GM19043 (cell line): Measurements from ENCODE around the gene BHLHE23.

Experiments
- ATAC-seq: cut with Tn5 transposase; IDR thresholded peaks from one replicate; pipeline ENCODE4 v1.9.1; 2021; ENCODE audit warnings: low read depth; ENCODE audit not compliant: unreplicated experiment

Gene BHLHE23

GRCh38 chr20:63026582-63027165, 19.9 kb upstream of the BHLHE23 start:
- ATAC-seq: no peak

GRCh38 chr20:63025534-63026331, 19.0 kb upstream of the BHLHE23 start:
- ATAC-seq: no peak

GRCh38 chr20:63024573-63025392, 18.0 kb upstream of the BHLHE23 start:
- ATAC-seq: no peak

DNA sequence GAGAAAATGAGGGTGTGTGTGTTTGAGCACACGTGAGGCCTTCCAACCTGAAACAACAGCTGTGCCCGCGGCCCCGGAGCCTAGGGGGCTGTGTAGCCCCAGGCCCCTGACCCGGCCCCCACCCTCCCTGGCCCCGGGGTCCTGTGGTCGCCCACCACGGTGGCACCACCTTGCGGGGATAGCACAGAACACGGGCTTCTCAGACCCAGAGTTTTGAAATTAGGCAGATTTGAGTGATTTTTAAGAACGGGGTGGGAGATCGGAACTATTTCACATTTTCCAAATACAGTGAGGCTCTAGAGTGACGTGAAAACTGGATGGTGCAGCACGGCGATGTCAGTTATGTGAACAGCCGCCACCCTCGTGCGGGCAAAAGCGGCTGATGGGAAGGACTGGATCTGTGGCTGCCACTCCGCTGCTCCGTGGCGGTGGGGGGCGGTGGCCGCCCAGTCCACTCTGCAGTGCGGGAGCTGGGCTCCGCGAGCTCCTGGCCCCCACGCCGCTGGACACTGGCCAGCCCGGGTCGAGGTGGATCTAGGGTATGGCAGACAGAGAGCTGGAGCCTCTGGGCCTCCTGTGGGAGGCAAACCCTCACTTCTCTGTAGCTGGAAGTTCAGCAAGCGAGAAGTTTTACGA, 17.3 kb upstream of the BHLHE23 start:
- ATAC-seq: no peak

- no peak for ATAC-seq
Measured at GRCh38 chr20:63023071-63023935, 16.5 kb upstream of the BHLHE23 start.

DNA sequence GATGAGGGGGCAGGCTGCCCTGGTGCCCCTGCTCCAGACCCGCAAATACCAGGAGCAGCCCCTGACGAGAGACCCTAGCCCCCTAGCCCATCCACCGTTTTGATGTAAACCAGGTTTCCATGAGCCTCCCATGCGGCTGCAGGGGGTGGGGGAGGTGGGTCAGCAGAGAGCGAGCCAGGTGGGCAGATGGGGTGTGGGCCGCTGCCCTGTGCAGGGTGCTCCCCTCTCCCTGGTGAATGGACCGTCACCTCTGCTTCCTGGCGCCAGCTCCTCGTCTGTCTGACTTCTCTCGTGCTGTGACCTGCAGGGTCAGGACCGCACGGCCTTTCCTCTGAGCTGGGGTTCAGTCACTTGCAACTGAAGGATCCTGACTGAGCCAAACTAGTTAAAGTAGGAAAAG, 15.7 kb upstream of the BHLHE23 start:
- ATAC-seq: no peak

- ATAC-seq: no peak
Measured at GRCh38 chr20:63021356-63022321, 14.9 kb upstream of the BHLHE23 start.

DNA sequence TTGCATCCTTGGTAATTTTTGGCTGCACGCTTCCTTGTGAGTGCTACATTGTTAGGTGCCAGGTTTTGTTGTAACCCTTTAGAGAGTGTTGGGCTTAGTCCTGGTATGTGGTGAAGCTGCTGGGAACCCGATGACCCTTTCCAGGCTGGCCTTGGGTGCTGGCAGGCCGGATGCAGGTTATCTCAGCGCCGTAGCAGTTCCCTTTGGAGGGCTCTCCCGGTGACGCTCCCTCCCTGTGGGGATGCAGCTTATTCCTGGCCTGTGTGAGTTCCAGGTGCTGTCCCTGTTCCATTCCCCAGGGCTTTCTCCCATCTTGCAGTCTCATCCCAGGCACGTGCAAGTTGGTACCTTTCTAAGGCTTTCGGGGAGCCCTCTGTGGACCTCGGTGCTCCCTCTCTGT, 13.9 kb upstream of the BHLHE23 start:
- ATAC-seq: no peak

DNA sequence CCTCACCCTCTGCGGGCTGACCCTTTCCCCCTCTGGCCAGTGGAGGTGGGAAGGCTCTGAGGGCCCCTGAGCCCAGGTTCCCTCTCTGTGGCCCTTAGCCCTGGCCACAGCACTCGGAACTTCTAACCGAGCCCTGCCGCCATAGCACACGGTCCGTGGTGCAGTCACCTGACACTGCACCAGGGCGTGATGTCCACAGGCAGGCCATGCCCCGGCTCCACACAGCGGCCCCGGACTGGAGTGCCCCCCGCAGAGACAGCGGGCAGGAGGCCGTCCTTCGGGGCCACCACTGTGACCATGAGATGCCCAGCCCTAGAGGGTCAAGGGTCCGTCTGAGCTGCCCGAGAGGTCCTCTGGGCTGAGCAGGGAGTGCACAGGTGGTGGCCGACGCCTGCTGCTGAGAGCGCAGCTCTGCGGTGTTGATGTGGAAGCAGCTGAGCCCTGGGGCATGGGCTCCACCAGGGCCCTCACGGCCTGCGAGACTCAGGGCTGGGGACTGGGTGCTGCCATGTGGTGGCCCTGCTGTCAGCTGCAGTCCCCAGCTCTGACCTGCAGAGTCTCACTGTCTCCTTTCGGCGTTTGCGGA, 11.2 kb upstream of the BHLHE23 start:
- no peak for ATAC-seq

- no peak for ATAC-seq
Measured at GRCh38 chr20:63017076-63017825, 10.5 kb upstream of the BHLHE23 start.

DNA sequence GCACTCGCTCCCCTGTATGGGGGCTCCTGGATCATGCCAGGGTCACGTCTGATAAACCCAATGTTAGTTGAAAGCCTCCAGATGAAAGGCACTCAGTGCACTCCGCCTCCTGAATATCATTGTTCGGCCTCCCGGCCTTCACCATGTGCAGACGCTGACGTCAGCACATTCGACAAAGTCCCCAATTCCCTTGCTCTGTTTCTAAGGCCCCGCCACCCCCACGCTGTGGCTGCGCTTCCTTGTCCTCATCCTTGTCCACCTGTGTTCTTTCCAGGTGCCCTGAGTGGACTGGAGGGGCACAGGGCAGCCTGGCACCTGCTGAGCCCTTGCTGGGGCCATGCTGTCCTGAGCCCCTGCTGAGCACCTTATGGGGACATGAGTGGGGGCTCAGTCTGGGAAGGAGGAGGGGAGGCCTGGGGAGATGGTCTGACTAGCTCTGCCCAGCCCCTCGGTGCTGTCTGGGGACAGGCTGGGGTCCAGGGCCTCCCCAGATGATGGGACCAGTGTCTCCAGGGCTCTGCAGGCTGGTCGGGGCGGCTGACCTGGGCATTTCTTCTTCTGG, 9.8 kb upstream of the BHLHE23 start:
- no peak for ATAC-seq

DNA sequence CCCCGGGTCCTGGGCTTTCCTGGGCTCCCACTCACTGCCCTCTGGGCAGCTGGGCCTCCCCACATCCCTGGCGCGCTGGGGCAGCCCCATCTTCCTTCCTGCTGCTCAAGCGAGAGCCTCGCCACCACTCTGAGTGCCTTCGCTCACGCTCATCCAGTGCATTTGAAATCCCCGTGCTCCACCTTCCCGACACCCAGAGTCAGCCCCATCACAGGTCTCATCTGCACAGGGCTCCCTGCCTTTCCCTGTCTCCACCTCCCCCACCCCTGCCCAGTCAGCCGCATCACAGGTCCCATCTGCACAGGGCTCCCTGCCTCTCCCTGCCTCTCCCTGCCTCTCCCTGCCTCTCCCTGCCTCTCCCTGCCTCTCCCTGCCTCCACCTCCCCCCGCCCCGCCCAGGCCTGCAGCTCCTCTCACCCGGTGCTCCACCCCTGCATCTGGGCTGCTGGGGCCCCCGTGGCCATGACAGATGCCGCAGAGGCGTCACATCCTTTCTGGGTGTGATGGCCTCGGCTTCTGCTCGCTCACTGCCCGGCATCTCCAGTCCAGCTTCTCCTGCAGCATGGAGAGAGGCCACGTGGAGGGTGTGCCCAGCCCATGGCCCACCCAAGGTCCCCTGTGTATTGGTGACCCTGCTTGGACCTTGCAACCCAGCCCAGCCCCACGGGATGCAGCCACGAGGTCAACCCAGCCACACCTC, 9.0 kb upstream of the BHLHE23 start:
- ATAC-seq: no peak

- no peak for ATAC-seq
Measured at GRCh38 chr20:63015147-63015661, 8.4 kb upstream of the BHLHE23 start.

DNA sequence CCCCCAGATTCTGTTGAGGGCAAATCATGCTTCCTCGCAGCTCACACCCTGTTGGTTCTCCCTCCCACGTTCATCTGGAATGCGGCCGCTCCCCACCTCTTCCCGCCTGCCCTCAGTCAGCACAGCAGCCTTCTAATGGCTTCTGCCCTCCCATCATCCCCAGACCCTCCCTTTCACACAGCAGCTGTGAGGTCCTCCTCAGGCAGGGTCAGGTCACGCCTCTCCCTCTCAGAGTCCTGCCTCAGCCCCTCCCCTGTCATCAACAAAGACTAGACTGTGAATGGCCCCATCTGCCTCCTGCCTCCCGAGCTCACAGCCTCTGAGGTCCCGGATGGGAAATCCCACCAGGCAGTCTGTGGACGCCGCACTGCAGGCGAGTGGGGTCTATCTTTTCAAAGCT, 7.9 kb upstream of the BHLHE23 start:
- ATAC-seq: no peak

DNA sequence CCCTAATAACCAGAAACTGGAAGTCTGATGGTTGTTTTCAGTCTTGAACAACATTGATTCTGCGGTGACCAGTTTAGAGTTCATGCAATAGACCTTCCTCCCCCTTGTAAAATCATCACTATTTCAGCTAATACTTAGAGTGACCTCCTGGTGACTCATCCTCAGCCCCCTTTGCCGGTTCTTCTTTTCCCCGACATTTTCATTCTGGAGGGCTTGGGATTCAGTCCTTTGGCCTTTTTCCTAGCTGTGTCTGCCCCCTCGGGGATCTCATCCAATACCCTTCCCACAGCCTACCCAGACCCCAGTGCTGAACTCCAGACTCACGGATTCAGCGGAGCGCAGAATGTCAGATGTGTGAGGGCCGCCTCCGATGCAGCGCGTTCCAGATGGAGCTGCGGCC, 7.5 kb upstream of the BHLHE23 start:
- no peak for ATAC-seq

DNA sequence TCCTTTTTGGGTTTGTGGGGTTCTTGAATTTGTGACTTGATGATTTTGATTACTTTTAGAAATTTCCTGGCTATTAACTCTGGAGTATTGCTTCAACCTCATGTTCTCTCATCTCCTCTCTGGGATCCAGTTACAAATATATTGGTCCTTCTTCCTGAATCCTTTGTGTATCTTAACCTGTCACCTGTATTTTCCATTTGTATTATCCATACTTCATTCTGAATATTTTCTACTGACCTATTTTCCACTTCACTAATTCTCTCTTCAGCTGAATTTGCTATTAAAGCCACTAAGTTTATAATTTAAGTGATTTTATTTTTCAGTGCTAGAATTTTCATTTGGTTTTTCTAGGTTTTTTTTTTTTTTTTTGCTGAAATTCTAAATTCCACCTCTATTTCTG, 6.4 kb upstream of the BHLHE23 start:
- ATAC-seq: no peak

DNA sequence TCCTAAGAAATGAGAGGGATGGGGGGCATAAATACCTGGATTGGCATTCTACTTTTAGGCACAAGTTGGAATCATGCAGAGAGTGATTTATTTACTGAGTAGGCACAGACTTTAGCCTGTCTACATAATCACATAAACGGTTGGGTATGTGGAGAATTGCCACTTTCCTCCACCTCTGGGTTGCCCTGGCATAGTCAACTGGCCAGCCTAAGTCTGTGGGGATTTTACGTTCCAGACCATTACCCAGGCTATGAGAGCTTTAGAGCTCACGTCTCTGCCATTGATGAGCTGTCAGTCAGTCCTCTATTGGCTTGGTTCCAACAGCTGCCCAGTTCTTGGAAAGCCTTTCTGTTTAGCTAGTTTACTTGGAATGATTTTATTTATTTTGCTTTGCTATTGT, 5.0 kb upstream of the BHLHE23 start:
- ATAC-seq: no peak
